Neuron (in vitro differentiated cells): ENCODE data around the gene USP31.

Experiments used
- H2AFZ ChIP-seq: one replicate; pipeline ENCODE4 v1.6.1; 2013; ENCODE audit warnings: low read depth, mild to moderate bottlenecking, inconsistent platforms, low read length, moderate library complexity
- H3K27me3 ChIP-seq: one replicate; pipeline ENCODE4 v1.6.1; 2013; ENCODE audit warnings: low read length; ENCODE audit not compliant: insufficient read depth
- H3K36me3 ChIP-seq: one replicate; pipeline ENCODE4 v1.6.1; 2013; ENCODE audit warnings: low read length; ENCODE audit not compliant: insufficient read depth
- H3K4me1 ChIP-seq: one replicate; pipeline ENCODE4 v1.6.1; 2013; ENCODE audit warnings: low read length; ENCODE audit not compliant: insufficient read depth
- H3K4me3 ChIP-seq: 2 replicates; pipeline ENCODE4 v1.5.1; 2013; ENCODE audit warnings: mild to moderate bottlenecking, low read length, moderate library complexity
- H3K9me3 ChIP-seq: one replicate; pipeline ENCODE4 v1.6.1; 2013; ENCODE audit warnings: low read length

Gene USP31

DNA sequence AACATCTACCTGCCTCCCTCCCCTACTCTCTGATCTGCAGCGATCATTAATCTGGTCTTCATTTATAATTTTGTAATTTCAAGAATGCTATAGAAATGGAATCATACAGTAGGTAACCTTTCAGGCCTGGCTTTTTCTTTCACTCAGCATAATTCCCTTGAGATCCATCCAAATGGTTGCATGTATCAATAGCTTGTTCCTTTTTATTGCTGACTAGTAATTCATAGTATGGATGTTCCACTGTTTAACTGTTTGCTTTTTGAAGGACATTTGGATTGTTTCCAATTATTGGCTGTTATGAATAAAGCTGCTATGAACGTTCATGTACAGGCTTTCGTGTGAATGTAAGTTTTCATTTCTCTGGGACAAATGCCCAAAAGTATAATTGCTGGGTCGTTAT, 125.2 kb downstream of the USP31 start:
- H3K9me3 ChIP-seq = no peaks in the 10 kb centered on the region
- no peak overlapping the region for H3K4me3 ChIP-seq
- peaks cover 4% of the 10 kb centered on the region for H3K4me1 ChIP-seq
- no peak overlapping the region for H2AFZ ChIP-seq
- H3K27me3 ChIP-seq = no peaks in the 10 kb centered on the region
- no peaks in the 10 kb centered on the region for H3K36me3 ChIP-seq

DNA sequence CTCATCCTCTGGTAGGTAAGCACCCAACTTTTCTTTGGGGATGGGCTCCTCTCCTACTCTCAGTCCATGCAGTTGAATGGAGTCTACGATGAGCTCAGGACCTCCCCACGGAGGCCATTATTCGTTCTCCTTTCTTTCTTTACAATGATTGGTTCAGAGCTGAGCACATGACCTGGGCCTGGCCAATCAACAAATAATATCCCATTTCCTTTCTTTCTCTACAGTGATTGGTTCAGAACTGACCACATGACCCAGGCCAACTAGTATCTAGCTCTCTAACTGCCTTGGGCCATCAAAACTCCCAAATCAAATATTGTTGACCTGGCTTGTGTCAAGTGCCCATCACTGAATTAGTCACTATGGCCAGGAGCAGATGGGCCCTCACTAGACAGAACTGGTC, 129.2 kb downstream of the USP31 start:
- H3K4me1 ChIP-seq = no peaks in the 10 kb centered on the region
- H3K9me3 ChIP-seq = no peaks in the 10 kb centered on the region
- H3K27me3 ChIP-seq = no peaks in the 10 kb centered on the region
- H3K36me3 ChIP-seq = no peaks in the 10 kb centered on the region
- H3K4me3 ChIP-seq = no peak overlapping the region
- H2AFZ ChIP-seq = no peak overlapping the region

DNA sequence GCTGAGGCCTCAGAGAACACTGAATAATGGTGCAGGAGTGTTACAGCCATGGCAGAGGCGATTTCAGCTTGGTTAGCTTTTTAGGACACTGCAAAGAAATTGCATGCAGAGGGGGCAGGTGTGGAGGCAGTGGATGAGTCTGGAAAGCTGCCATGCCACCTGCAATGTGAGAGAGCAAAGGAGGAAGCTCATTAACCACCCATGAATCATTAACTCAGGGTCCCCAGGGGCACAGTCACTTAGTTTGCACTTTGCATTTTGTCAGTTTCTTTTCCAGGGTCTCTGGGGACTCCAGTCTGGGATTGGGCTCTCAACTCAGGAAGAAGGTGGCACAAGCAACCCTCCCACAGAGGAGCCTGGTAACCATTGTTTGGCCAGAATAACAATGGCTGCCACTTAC, 132.9 kb downstream of the USP31 start:
- Histone ChIP-seq H3K4me3 (no peak overlapping the region), H3K9me3 (no peaks in the 10 kb centered on the region), H3K27me3 (no peaks in the 10 kb centered on the region), H2AFZ (no peak overlapping the region), H3K36me3 (no peaks in the 10 kb centered on the region), H3K4me1 (no peaks in the 10 kb centered on the region)

DNA sequence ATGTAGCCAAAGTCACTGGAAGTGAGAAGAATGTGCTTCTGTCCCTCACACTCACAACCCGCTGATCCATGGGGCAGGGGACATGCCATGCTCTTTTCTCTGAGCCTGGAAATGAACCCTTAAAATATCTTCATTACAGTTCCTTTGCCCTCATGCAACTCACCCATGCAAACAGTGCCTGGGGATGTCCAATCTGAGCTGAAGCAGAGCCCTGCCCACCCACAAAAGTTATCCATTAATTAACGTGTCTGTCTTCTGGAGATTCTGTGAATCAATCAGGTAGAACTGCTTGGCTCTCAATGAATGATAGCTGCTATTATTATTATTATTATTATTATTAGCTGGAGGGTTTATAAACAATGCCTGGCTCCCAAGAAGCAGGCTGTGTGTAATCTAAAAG, 133.7 kb downstream of the USP31 start:
- Histone ChIP-seq H3K4me3 (no peak overlapping the region), H3K4me1 (no peaks in the 10 kb centered on the region), H2AFZ (no peak overlapping the region)

DNA sequence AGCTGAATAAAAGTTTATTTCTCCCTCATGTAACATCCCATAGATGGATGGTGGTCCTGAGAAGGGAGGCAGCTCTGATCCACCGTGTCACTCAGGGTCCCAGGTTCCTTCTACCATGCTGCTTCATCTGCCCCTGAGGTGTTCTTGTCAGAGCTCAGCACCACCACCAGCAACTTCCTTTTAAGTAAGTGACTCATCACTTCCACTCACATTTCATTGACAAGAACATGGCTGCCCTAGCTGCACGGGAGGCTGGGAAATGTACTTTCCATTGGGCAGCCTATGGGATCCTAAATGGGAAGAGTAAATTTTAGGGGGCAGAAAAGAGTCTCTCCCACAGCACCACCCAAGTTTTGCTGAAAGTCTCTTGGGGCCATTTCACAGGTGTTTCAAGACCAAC, 134.7 kb downstream of the USP31 start:
- no peak overlapping the region for H2AFZ ChIP-seq
- H3K4me1 ChIP-seq = no peaks in the 10 kb centered on the region
- H3K36me3 ChIP-seq = no peaks in the 10 kb centered on the region
- H3K4me3 ChIP-seq = no peak overlapping the region
- no peaks in the 10 kb centered on the region for H3K9me3 ChIP-seq
- no peaks in the 10 kb centered on the region for H3K27me3 ChIP-seq

More for the DNA sequence above, 133.7 kb downstream of the USP31 start:
- no peaks in the 10 kb centered on the region for H3K36me3 ChIP-seq
- no peaks in the 10 kb centered on the region for H3K27me3 ChIP-seq
- no peaks in the 10 kb centered on the region for H3K9me3 ChIP-seq
